HG03159 (cell line): ENCODE data around the gene GSE1.

Experiments used
- ATAC-seq: cut with Tn5 transposase; IDR thresholded peaks from one replicate; pipeline ENCODE4 v1.9.1; 2021; ENCODE audit warnings: mild to moderate bottlenecking, moderate library complexity; ENCODE audit not compliant: unreplicated experiment

Gene GSE1

GRCh38 chr16:85645021-85645589, 32.0 kb downstream of the GSE1 start:
- no peak for ATAC-seq

GRCh38 chr16:85646358-85646907, 33.3 kb downstream of the GSE1 start:
- no peak for ATAC-seq

- no peak for ATAC-seq
Observed at GRCh38 chr16:85646976-85647375, 33.9 kb downstream of the GSE1 start.

- no peak for ATAC-seq
Observed at GRCh38 chr16:85648070-85648714, 35.1 kb downstream of the GSE1 start.

GRCh38 chr16:85648805-85649204, 35.7 kb downstream of the GSE1 start:
- no peak for ATAC-seq

- no peak for ATAC-seq
Observed at GRCh38 chr16:85649411-85650134, 36.5 kb downstream of the GSE1 start.

- ATAC-seq: no peak
Observed at GRCh38 chr16:85650135-85650843, 37.2 kb downstream of the GSE1 start.

GRCh38 chr16:85650844-85651628, 37.9 kb downstream of the GSE1 start:
- no peak for ATAC-seq

GRCh38 chr16:85651629-85652430, 38.7 kb downstream of the GSE1 start:
- no peak for ATAC-seq

GRCh38 chr16:85652431-85653221, 39.5 kb downstream of the GSE1 start:
- ATAC-seq: no peak

GRCh38 chr16:85653290-85653891, 40.3 kb downstream of the GSE1 start:
- ATAC-seq: no peak

GRCh38 chr16:85654251-85655095, 41.4 kb downstream of the GSE1 start:
- ATAC-seq: no peak

- no peak for ATAC-seq
Observed at GRCh38 chr16:85655216-85656129, 42.4 kb downstream of the GSE1 start.

GRCh38 chr16:85656351-85657266, 43.5 kb downstream of the GSE1 start:
- no peak for ATAC-seq

- ATAC-seq: no peak
Observed at GRCh38 chr16:85657267-85657650, 44.1 kb downstream of the GSE1 start.

GRCh38 chr16:85657996-85658395, 44.9 kb downstream of the GSE1 start:
- ATAC-seq: no peak
